Keratinocyte (primary cell): ENCODE results near the gene CCNH. TPM values are rescaled to one million over a fixed set of nuclear protein-coding genes. Genes with fewer than 3 reads are reported as not detected.

Source experiments
- DNase-seq: peaks from one replicate; pipeline ENCODE4 v3.0.0-alpha.2; 2011; ENCODE audit warnings: low read depth, missing footprints, low spot score
- FAIRE-seq: peaks from 2 replicates; lab custom pipeline; 2011; peaks lifted over from hg19 to GRCh38; lab: Jason Lieb, UNC
- H2AFZ ChIP-seq: 2 replicates; pipeline ENCODE4 v1.6.0; 2012; ENCODE audit warnings: low read length, control low read depth, inconsistent platforms; ENCODE audit not compliant: control insufficient read depth
- H3K27ac ChIP-seq: 2 replicates; pipeline ENCODE4 v1.5.1; 2011; ENCODE audit warnings: low read length; ENCODE audit not compliant: control insufficient read depth, insufficient read depth
- H3K27me3 ChIP-seq: 3 replicates; pipeline ENCODE4 v1.6.0; 2011; ENCODE audit warnings: low read length; ENCODE audit not compliant: control insufficient read depth, insufficient read depth; ENCODE audit errors: extremely low read depth
- H3K36me3 ChIP-seq, 2 experiments: 2 replicates in 1 of 2; 3 replicates in 1 of 2; pipeline ENCODE4 v1.5.1; 2011; ENCODE audit warnings: low read length in 2 of 2, mild to moderate bottlenecking in 1 of 2; ENCODE audit not compliant: control insufficient read depth in 2 of 2, insufficient read depth in 2 of 2; ENCODE audit errors: extremely low read depth in 1 of 2
- H3K4me1 ChIP-seq: 3 replicates; pipeline ENCODE4 v1.5.1; 2011; ENCODE audit warnings: low read length; ENCODE audit not compliant: control insufficient read depth, insufficient read depth; ENCODE audit errors: extremely low read depth
- H3K4me2 ChIP-seq: 3 replicates; pipeline ENCODE4 v1.6.0; 2011; ENCODE audit warnings: low read depth, low read length; ENCODE audit not compliant: control insufficient read depth, insufficient read depth; ENCODE audit errors: extremely low read depth
- H3K4me3 ChIP-seq, 3 experiments: fragments of 200-600 bp in 1 of 3; sonication (generic) in 1 of 3; 2 replicates in 2 of 3; 3 replicates in 1 of 3; pipeline ENCODE4 v1.5.1; 2011 to 2016; ENCODE audit warnings: low read length in 3 of 3, mild to moderate bottlenecking in 3 of 3, control low read depth in 2 of 3, inconsistent platforms in 1 of 3, low read depth in 1 of 3, mixed read lengths in 1 of 3, mixed run types in 1 of 3, moderate library complexity in 1 of 3; ENCODE audit not compliant: control insufficient read depth in 2 of 3, insufficient read depth in 2 of 3; ENCODE audit errors: extremely low read depth in 1 of 3
- H3K79me2 ChIP-seq: 2 replicates; pipeline ENCODE4 v1.6.0; 2012; ENCODE audit warnings: low read length; ENCODE audit not compliant: control insufficient read depth, insufficient read depth
- H3K9ac ChIP-seq: 3 replicates; pipeline ENCODE4 v1.6.0; 2011; ENCODE audit warnings: low read length; ENCODE audit not compliant: control insufficient read depth, insufficient read depth; ENCODE audit errors: extremely low read depth
- H3K9me1 ChIP-seq: 3 replicates; pipeline ENCODE4 v1.6.0; 2011; ENCODE audit warnings: low read length; ENCODE audit not compliant: control insufficient read depth, insufficient read depth; ENCODE audit errors: extremely low read depth
- H3K9me3 ChIP-seq: 2 replicates; pipeline ENCODE4 v1.5.1; 2012; ENCODE audit warnings: low read depth, low read length; ENCODE audit not compliant: control insufficient read depth
- H4K20me1 ChIP-seq: 3 replicates; pipeline ENCODE4 v1.6.0; 2011; ENCODE audit warnings: low read length; ENCODE audit not compliant: control insufficient read depth, insufficient read depth; ENCODE audit errors: extremely low read depth
- EZH2 ChIP-seq: IDR thresholded peaks from one replicate; pipeline ENCODE4 v1.6.1; 2012; ENCODE audit warnings: inconsistent platforms, mild to moderate bottlenecking, low read length, moderate library complexity
- dilution Hi-C: fragments of 300-500 bp; cut with MboI; formaldehyde crosslinking; loops from one replicate; pipeline ENCODE4 v1.7.0; 2020; ENCODE audit warnings: low sequenced_read_pairs; ENCODE audit not compliant: extremely low pct_ligation_motif_present
- polyA plus RNA-seq, 5 experiments: library from polyadenylated mRNA; depleted of rRNA in 3 of 5; stranded (reverse) in 3 of 5; stranded (forward) in 1 of 5; unstranded in 1 of 5; fragments of >200 nt; gene quantifications; 1 replicate in 1 of 5; 2 replicates in 3 of 5; 3 replicates in 1 of 5; pipeline versions ENCODE4 v1.2.1 to v1.2.3, GENCODE V29; 2011 to 2012; ENCODE audit warnings: missing spikeins in 2 of 5, low read depth in 1 of 5, low replicate concordance in 1 of 5
- small RNA-seq, 3 experiments: library from RNA; depleted of rRNA; stranded (forward); fragments of <200 nt; gene quantifications; one replicate each; pipeline ENCODE3, GENCODE V24; 2012; ENCODE audit warnings: low read depth in 3 of 3, low replicate concordance in 1 of 3; ENCODE audit not compliant: insufficient read length in 3 of 3
- TF ChIP-seq, protein P1 (sequence below), 3 experiments: IDR thresholded peaks in 1 of 3; conservative IDR thresholded peaks in 1 of 3; optimal IDR thresholded peaks in 1 of 3; 2 replicates in 2 of 3; 3 replicates in 1 of 3; pipeline versions ENCODE3 to v1.5.1; 2011; ENCODE audit warnings: low read length in 3 of 3, mild to moderate bottlenecking in 3 of 3, moderate library complexity in 2 of 3, control low read depth in 1 of 3, inconsistent platforms in 1 of 3; ENCODE audit not compliant: insufficient read depth in 2 of 3; ENCODE audit errors: extremely low read depth in 1 of 3

CCNH gene
- polyA plus RNA-seq, 1 donor (not counting 4 experiments of a cell fraction or from before 2014, with no cell fraction given) = 56.5 TPM

DNA sequence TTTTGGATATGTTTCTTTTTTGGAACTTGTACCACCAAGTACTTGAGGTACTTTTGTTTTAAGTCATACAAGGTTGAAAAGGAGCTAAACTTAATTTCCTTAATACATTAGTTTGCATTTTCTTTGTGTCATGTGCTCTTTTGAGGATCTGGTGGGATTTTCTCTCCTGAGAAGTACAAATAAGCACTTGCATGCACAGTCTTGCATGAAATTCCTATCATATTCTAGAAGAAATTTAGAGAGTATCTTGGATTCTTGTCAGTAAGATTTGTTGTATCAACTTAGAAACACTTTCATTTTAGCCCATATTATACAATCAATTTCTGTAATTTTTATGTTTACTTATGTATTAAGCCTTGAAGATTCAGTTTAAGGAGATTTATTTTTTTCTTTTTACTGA, 64.9 kb downstream of the CCNH start:
- Histone ChIP-seq H3K4me1 (peaks cover 9% of the 10 kb centered on the region), H2AFZ (no peak overlapping the region), H3K27ac (no peak overlapping the region), H3K27me3 (no peaks in the 10 kb centered on the region), H3K79me2 (no peaks in the 10 kb centered on the region), H4K20me1 (no peaks in the 10 kb centered on the region), H3K4me3 (no peak overlapping the region), H3K9me3 (no peaks in the 10 kb centered on the region), H3K4me2 (no peak overlapping the region), H3K36me3 (peaks cover 0 to 14% of the 10 kb centered on the region in 2 experiments), H3K9ac (no peak overlapping the region), H3K9me1 (no peaks in the 10 kb centered on the region)
- no peak for TF ChIP-seq EZH2
- TF ChIP-seq, protein P1, sequence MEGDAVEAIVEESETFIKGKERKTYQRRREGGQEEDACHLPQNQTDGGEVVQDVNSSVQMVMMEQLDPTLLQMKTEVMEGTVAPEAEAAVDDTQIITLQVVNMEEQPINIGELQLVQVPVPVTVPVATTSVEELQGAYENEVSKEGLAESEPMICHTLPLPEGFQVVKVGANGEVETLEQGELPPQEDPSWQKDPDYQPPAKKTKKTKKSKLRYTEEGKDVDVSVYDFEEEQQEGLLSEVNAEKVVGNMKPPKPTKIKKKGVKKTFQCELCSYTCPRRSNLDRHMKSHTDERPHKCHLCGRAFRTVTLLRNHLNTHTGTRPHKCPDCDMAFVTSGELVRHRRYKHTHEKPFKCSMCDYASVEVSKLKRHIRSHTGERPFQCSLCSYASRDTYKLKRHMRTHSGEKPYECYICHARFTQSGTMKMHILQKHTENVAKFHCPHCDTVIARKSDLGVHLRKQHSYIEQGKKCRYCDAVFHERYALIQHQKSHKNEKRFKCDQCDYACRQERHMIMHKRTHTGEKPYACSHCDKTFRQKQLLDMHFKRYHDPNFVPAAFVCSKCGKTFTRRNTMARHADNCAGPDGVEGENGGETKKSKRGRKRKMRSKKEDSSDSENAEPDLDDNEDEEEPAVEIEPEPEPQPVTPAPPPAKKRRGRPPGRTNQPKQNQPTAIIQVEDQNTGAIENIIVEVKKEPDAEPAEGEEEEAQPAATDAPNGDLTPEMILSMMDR (optimal IDR thresholded peaks at IDR 0.05 in 1 of 3, IDR thresholded peaks at IDR 0.05 in 1 of 3, conservative IDR thresholded peaks at IDR 0.05 in 1 of 3; ENCODE audit: extremely low read depth in 1 of 3, insufficient read depth in 2 of 3, low read length in 3 of 3) = no peak
- FAIRE-seq (no peak), DNase-seq (no peak)
- dilution Hi-C loops = no loop called here

GRCh38 chr5:87347272-87347671, 65.5 kb downstream of the CCNH start:
- dilution Hi-C loops = no loop called here
- H3K27ac ChIP-seq = no peak overlapping the region
- no peak overlapping the region for H3K4me2 ChIP-seq
- TF ChIP-seq EZH2 = no peak
- TF ChIP-seq, protein P1 (optimal IDR thresholded peaks at IDR 0.05 in 1 of 3, IDR thresholded peaks at IDR 0.05 in 1 of 3, conservative IDR thresholded peaks at IDR 0.05 in 1 of 3; ENCODE audit: extremely low read depth in 1 of 3, insufficient read depth in 2 of 3, low read length in 3 of 3) = no peak
- H3K9ac ChIP-seq = no peak overlapping the region
- no peaks in the 10 kb centered on the region for H3K27me3 ChIP-seq
- H3K9me1 ChIP-seq = no peaks in the 10 kb centered on the region
- H3K79me2 ChIP-seq = no peaks in the 10 kb centered on the region
- no peaks in the 10 kb centered on the region for H3K9me3 ChIP-seq
- H4K20me1 ChIP-seq = no peaks in the 10 kb centered on the region
- H3K4me3 ChIP-seq = no peak overlapping the region
- H3K36me3 ChIP-seq = peaks cover 0 to 14% of the 10 kb centered on the region in 2 experiments
- H2AFZ ChIP-seq = no peak overlapping the region
- no peak for DNase-seq
- no peak for FAIRE-seq
- H3K4me1 ChIP-seq = peaks cover 9% of the 10 kb centered on the region

Small RNA genes within 50 kb of the gene (small RNA-seq; reads per million reads assigned to genes)
- gene RNU6-727P = 0 reads per million in 3 experiments

Other genes with a start within 250 kb of the CCNH start
- gene RASA1, start 145.0 kb downstream of the CCNH start, polyA plus RNA-seq = 41.4 to 57.9 TPM (median 42.4 TPM) in 3 replicates